Stomach (tissue), 19 donors: ENCODE measurements around the gene ZNF93. TPM values are rescaled to one million over a fixed set of nuclear protein-coding genes. Genes with fewer than 3 reads are reported as not detected.
"Not testable (repeated sequence)": the region's sequence is repeated elsewhere in the genome, so short reads cannot be mapped to it uniquely, and the experiment has no call there.

Source experiments
- DNase-seq, 2 donors: peaks; one replicate each; pipeline versions ENCODE4 v3.0.0 to v3.0.0-alpha.2; 2013 to 2019
- H3K27ac ChIP-seq, 5 donors: fragments of 200-600 bp in 4 of 5; sonication (generic) in 4 of 5; one replicate each; pipeline ENCODE4 v1.5.1; 2013 to 2019; ENCODE audit warnings: mild to moderate bottlenecking in 1 of 5, moderate library complexity in 1 of 5
- H3K27me3 ChIP-seq, 3 donors: fragments of 200-600 bp; sonication (generic); one replicate each; pipeline ENCODE4 v1.5.1; 2017 to 2019; ENCODE audit warnings: mixed run types in 1 of 3
- H3K36me3 ChIP-seq, 4 donors: fragments of 200-600 bp; sonication (generic); 1 replicate in 3 of 4; 2 replicates in 1 of 4; pipeline ENCODE4 v1.5.1; 2016 to 2019
- H3K4me1 ChIP-seq, 4 donors: fragments of 200-600 bp; sonication (generic); one replicate each; pipeline ENCODE4 v1.5.1; 2016 to 2019
- H3K4me3 ChIP-seq, 4 donors: fragments of 200-600 bp; sonication (generic) in 3 of 4; one replicate each; pipeline ENCODE4 v1.5.1; 2016 to 2019; ENCODE audit warnings: mild to moderate bottlenecking in 1 of 4
- H3K9me3 ChIP-seq, 4 donors: fragments of 200-600 bp; sonication (generic); one replicate each; pipeline ENCODE4 v1.5.1; 2016 to 2019
- CTCF ChIP-seq, 7 experiments: fragments of 450-650 bp in 4 of 7; fragments of 200-600 bp in 3 of 7; sonication (generic) in 3 of 7; IDR thresholded peaks; one replicate each; pipeline ENCODE4 v1.5.1; 2016 to 2019; ENCODE audit warnings: antibody characterized with exemption in 7 of 7, control low read depth in 2 of 7, mild to moderate bottlenecking in 1 of 7
- EP300 ChIP-seq: sonication (generic); formaldehyde crosslinking; IDR thresholded peaks from one replicate; pipeline ENCODE4 v1.6.1; 2017; ENCODE audit warnings: antibody characterized with exemption
- POLR2A ChIP-seq, 4 donors: fragments of 450-650 bp; IDR thresholded peaks; one replicate each; pipeline ENCODE4 v1.6.1; 2016; ENCODE audit warnings: antibody characterized with exemption in 4 of 4, control low read depth in 2 of 4, mild to moderate bottlenecking in 1 of 4, moderate library complexity in 1 of 4
- POLR2AphosphoS5 ChIP-seq, 3 donors: sonication (generic); formaldehyde crosslinking; IDR thresholded peaks; one replicate each; pipeline ENCODE4 v1.6.1; 2016; ENCODE audit warnings: antibody characterized with exemption in 3 of 3
- WGBS, 5 donors: extraction: QIAGEN DNeasy Blood & Tissue Kit in 3 of 5; methylation state at CpG; one replicate each; pipeline versions ENCODE4 v1.1.5 to v1.1.7; 2013 to 2018; 5-methylcytosine and 5-hydroxymethylcytosine counted together
- intact Hi-C: fragments of 100-400 bp; cut with DNase I; formaldehyde crosslinking; loops from one replicate; pipeline ENCODE4 v1.15.1; 2023; ENCODE audit warnings: low total_unique reads
- long read RNA-seq, 10 donors: transcript quantifications; one replicate each; lab custom pipeline, GENCODE V29; 2026
- polyA plus RNA-seq, 3 donors: library from polyadenylated mRNA; stranded (reverse); fragments of 200-250 nt; gene quantifications; one replicate each; pipeline ENCODE4 v1.2.3, GENCODE V29; 2013
- total RNA-seq, 5 donors: library from RNA; depleted of rRNA; stranded (reverse); fragments of >200 nt; gene quantifications; one replicate each; pipeline versions ENCODE4 v1.1.0 to v1.2.3, GENCODE V29; 2014 to 2016
- donor health status: healthy with polysubstance abuse.
- donor health status: Bipolar disorder and iron deficiency.
- donor health status: healthy.

The ZNF93 gene
- 1 to 10 TPM in 2 of 5 donors, under 1 TPM in 1, not detected in 2; 0.45 to 9.2 (median 7.4) TPM for total RNA-seq
- polyA plus RNA-seq = 1 to 10 TPM; 2.3 to 3.1 (median 2.3) TPM
- long read RNA-seq, donor 1, partial matches to known transcripts = 0 of 1 reads
- long read RNA-seq, donor 1, other reads (novel, unspliced or antisense) = 0 of 1 reads
- long read RNA-seq, donor 2, partial matches to known transcripts = 0 of 1 reads
- long read RNA-seq, donor 2, other reads (novel, unspliced or antisense) = 0 of 1 reads
- long read RNA-seq, donor 3, partial matches to known transcripts = 0 of 2 reads
- long read RNA-seq, donor 3, other reads (novel, unspliced or antisense) = 0 of 2 reads
- long read RNA-seq, donor 4 = 0 reads
- long read RNA-seq, donor 5, partial matches to known transcripts = 0 of 1 reads
- long read RNA-seq, donor 5, other reads (novel, unspliced or antisense) = 0 of 1 reads
- long read RNA-seq, donor 6, partial matches to known transcripts = 0 of 13 reads
- long read RNA-seq, donor 6, other reads (novel, unspliced or antisense) = 9 of 13 reads
- long read RNA-seq, donor 7, partial matches to known transcripts = 0 of 1 reads
- long read RNA-seq, donor 7, other reads (novel, unspliced or antisense) = 0 of 1 reads
- long read RNA-seq, donor 8, partial matches to known transcripts = 0 of 2 reads
- long read RNA-seq, donor 8, other reads (novel, unspliced or antisense) = 0 of 2 reads
- long read RNA-seq, donor 9, partial matches to known transcripts = 0 of 2 reads
- long read RNA-seq, donor 9, other reads (novel, unspliced or antisense) = 0 of 2 reads
- long read RNA-seq, donor 10, partial matches to known transcripts = 0 of 1 reads
- long read RNA-seq, donor 10, other reads (novel, unspliced or antisense) = 0 of 1 reads

DNA sequence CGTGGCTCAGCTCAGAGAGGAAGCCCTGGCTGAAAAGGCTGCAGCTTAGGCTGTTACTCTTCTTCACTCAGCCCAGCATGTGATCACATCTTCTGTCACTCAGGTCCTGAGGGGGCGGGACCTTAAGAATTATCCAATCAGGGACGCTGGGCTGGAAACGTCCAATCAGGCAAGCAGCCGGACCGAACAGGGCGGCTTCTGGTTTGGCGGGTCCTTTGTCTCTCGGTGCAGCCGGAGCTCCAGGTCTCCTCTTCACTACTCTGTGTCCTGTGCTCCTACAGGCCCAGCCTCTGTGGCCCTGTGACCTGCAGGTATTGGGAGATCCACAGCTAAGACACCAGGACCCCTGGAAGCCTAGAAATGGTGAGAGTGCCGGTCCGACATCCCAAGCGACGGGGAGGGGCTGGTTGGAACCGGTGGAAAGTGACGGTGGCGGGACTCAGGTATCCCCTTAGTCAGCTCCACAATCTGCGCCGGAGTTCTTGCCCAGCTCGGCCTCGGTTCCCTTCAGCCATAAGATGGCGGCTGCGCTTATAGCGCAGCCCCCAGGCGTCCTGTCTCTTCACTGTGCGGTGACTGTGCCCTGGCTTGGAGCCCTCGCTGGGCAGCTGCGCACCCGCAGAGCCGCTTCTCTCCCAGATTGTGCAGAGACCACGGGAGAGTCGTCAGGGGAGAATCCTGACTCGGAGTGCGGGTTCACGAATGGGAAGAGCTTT, at the start of gene ZNF93:
Gene ZNF93 (plus strand): TSS at position 218 of the 716 bp plus-strand sequence. CDS start 143 bp downstream, at position 361.
- peak; percentile 94 to 98 for DNase-seq
- Histone ChIP-seq H3K27me3 (no peaks in the 10 kb centered on the region), H3K27ac (peak within 1 kb of the TSS; percentile 77 to 93 (median 89)), H3K36me3 (no peaks in the 10 kb centered on the region), H3K4me3 (peak within 1 kb of the TSS; percentile 65 to 89 (median 72)), H3K4me1 (peaks cover 0 to 19% (median 9%) of the 10 kb centered on the region in 4 donors), H3K9me3 (peaks cover 0 to 31% (median 18%) of the 10 kb centered on the region in 4 donors)
- 0 to 1% (median 0%) methylated on average over 28 to 35 of the region's 35 CpGs for WGBS, 5 donors
- TF ChIP-seq POLR2AphosphoS5 (IDR thresholded peaks at IDR 0.05) (peak; percentile 39 to 68 (median 64)), CTCF (IDR thresholded peaks at IDR 0.05) (no peak), EP300 (no peak), POLR2A (IDR thresholded peaks at IDR 0.05) (peak in 1 of 4 donors; percentile 33)
- intact Hi-C loops = no loop called here

- DNase-seq, H3K27me3 ChIP-seq, intact Hi-C loops, H3K4me1 ChIP-seq, H3K36me3 ChIP-seq, H3K4me3 ChIP-seq, H3K27ac ChIP-seq: not testable (repeated sequence)
- peaks cover 0 to 24% (median 8%) of the 10 kb centered on the region in 4 donors for H3K9me3 ChIP-seq
- 71 to 84% (median 78%) methylated on average over 2 of the region's 2 CpGs for WGBS, 5 donors
These were observed 49.0 kb upstream of the ZNF93 start for GRCh38 chr19:19851740-19852139.

DNA sequence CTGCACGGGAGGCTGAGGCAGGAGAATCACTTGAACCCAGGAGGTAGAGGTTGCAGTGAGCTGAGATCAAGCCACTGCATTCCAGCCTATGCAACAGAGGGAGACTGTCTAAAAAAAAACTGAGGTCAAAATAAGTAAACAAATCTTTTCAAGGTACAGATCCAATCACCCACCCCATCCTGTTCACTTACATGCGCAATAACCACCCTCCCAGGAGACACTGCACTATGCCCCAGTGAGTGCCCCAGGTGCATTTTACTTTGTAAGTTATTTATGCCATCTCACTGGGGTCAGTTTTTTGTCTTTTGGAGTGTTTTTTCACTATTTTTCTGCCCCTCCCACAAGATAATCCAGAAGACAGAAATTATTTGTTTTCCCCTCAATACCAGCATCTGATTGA, 42.0 kb upstream of the ZNF93 start:
- DNase-seq = no peak
- 87 to 96% (median 93%) methylated on average over 2 of the region's 2 CpGs for WGBS, 5 donors
- intact Hi-C loops = no loop called here

More for the DNA sequence above, 42.0 kb upstream of the ZNF93 start:
- no peak overlapping the region for H3K4me3 ChIP-seq
- no peaks in the 10 kb centered on the region for H3K36me3 ChIP-seq
- H3K27ac ChIP-seq = no peak overlapping the region
- peaks cover 0 to 17% (median 11%) of the 10 kb centered on the region in 3 donors for H3K27me3 ChIP-seq
- peaks cover 0 to 6% (median 0%) of the 10 kb centered on the region in 4 donors for H3K4me1 ChIP-seq
- peaks cover 0 to 19% (median 6%) of the 10 kb centered on the region in 4 donors for H3K9me3 ChIP-seq
- TF ChIP-seq POLR2AphosphoS5 (IDR thresholded peaks at IDR 0.05) = no peak
- no peak for TF ChIP-seq POLR2A (IDR thresholded peaks at IDR 0.05)
- TF ChIP-seq CTCF (IDR thresholded peaks at IDR 0.05) = no peak
- TF ChIP-seq EP300 = no peak
